GM21737 (cell line): ENCODE results near the gene TBC1D2B.

Source experiments
- ATAC-seq: cut with Tn5 transposase; IDR thresholded peaks from one replicate; pipeline ENCODE4 v1.9.1; 2021; ENCODE audit warnings: mild to moderate bottlenecking, moderate library complexity; ENCODE audit not compliant: unreplicated experiment

Gene TBC1D2B

DNA sequence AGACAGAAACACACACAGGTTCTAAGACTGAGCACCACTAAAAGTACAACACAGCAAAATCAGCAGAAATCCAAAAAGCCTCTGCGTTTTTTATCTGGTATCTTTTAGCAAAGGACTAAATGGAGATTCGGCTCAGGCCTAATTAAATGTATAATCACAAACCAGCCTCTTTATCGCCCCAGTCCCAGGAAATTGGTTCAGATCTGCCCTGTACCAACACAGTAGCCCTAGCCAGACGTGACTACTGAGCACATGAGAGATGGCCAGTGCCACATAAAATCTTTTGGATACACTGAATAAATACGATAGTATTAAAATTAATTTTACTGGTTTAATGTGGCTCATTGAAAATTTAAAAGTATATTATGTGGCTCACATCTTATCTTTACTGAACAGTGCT lies 19.7 kb downstream of the TBC1D2B start:
- no peak for ATAC-seq

DNA sequence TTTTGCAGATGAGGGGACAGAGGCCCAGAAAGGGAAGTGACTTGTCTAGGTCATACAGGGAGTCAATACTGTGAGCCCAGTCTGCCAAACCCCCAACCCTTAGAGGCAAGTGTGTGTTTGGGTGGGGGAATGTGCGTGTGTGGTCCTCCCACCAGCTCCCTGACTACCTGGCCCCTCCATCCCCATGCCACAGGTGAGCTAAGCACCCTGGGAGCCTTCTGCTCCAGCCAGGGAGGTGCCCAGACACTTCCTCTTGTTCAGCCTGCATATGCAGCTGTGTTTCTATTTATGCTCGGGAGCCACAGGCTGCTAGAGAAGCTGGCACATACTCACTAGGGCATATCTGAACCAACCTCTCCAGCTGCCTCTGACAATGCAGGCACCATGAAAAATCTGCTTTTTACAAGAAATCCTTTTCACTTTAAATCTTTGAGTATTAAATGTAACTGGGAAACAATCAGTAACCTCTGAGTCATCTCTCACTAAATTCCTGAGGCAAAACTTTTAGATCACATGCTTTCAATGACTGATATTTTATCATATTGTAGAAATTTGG lies 20.7 kb downstream of the TBC1D2B start:
- no peak for ATAC-seq

DNA sequence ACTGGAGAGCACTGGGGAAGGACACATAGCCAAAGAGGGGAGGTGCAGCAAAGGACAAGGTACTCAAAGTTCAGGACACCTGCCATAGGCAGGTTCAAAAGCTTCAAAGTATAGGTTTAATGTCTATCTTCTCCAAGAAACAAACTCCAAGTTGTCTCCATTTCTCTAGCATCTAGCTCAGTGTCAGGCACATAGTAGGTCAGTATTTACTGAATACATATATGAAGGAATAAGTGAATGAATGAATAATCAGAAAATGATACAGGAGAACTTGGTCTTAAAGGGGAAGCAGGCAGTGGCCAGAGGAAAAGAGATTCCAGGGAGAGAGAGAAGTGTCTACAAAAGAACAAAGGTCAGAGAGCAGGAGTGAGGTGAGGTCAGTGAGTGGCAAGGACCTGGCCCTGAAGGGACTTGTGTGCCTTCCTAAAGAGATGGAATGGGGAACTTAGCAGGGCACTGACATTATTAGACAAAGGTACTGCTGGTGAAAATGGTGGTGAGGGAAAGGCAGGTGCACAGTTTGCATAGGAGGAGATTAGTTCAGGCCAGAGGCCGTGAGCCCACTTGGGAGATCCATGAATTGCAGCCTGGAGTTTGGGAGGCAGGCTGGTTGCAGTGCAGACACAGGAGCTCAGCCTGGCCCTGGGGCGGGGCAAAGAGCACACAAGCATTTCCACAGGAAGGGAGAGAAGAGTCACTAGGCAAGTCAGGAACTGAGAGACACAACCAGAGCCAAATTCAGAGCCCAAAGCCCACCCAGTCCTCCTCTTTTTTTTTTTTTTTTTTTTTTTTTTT lies 21.4 kb downstream of the TBC1D2B start:
- no peak for ATAC-seq

DNA sequence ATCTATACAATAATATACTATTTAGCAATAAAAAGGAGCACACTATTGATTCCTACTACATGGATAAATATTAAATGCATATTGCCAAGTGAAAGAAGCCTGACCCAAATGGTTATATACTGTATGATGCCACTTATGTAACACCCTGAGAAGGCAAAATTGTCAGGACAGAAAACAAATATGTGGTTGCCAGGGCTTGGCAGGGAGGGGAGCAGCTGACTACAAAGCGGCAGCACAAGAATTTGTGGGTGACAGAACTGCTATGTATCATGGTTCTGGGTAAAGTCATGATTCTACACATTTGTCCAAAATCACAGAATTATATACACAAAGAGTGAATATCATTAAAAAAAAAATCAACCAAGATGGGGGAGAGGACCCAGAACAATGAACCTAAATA lies 22.5 kb downstream of the TBC1D2B start:
- no peak for ATAC-seq

DNA sequence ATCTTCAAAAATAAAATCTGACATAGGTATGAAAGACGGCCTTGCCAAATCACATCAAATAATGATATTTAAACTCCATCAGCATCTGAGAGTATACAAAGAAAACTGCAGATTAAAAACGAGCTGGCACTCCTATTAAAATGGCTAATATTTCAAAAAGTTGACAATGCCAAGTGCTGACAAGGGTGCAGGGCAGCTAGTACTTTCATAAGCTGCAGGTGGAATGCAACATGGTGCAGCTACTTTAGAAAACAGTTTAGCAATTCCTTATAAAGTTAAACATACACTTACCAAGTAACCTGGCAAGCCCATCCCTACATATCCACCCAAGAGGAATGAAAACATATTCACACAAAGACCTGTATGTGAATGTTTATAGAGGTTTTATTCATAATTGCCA lies 23.0 kb downstream of the TBC1D2B start:
- no peak for ATAC-seq

DNA sequence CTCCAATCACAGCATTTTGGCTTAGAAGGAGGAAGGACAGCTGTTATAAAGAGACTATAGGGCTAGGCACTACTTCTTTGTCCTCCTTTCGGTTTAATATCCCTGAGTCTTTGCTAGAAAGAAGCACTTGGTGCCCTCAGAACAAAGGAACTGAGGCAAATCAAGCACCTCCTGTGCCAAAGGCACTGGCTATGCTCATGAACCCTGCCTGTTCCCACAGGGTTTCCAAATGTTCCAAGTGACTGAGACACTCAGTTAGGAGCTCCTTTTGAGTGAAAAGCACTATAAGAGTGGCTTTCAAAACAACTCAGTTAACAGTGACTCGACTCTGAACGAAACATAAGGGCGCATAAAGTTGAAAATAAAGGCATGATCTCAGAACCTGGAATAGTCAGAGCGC lies 25.0 kb downstream of the TBC1D2B start:
- no peak for ATAC-seq

DNA sequence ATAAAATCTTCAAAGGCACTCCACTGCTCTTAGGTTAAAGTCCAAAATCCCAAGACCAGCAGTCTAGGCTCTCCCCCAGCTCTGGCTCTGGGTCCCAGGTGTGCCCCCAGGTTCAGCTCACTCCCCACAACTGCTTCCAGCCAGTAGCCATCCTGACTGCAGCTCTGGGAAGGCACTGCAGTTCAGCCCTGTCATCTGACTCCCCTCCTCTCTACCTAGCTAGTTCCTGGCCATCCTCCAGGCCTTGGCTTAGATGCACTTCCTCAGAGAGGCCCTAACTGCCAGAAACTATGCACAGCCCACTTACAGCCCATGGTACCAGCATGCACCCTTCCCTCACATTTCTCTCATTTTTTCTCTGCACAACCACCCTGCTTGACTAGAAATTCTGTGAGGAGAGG lies 25.5 kb downstream of the TBC1D2B start:
- ATAC-seq, result no peak

DNA sequence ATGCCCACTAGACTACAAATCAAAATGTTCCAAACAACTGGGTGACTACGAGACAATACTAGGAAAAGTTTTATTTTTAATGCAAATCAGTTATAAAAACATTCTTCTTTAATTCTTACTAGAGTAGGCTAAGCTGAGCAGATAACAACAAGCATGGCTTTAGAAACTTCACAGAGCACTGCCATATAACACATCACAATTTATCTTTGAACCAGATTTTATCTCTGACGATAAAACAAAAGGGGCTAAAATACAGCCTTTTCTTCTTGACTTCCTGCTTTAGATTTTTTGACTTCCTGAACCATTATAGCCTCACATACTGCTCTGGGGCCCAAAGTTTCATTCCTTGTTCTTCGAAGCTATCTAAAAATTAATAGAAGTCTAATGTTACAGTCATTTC lies 25.9 kb downstream of the TBC1D2B start:
- no peak for ATAC-seq

DNA sequence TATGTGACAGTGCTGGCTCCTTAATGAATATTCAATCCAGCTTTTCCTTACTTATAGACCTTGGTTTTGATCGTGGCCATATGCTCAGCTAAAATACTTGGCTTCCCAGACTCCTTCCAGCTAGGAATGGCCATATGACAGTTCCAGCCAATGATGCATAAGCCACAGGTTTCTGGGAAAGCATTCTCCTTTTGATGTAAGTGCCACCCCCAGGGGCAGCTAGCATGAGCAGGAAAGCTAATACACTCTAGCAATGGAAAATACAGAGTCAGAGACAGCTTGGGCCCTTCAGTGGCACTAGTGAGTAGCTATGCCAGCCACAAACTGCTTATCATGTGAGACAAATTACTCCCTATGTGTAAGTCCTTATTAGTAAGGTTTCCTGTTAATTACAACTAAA lies 26.7 kb downstream of the TBC1D2B start:
- no peak for ATAC-seq

DNA sequence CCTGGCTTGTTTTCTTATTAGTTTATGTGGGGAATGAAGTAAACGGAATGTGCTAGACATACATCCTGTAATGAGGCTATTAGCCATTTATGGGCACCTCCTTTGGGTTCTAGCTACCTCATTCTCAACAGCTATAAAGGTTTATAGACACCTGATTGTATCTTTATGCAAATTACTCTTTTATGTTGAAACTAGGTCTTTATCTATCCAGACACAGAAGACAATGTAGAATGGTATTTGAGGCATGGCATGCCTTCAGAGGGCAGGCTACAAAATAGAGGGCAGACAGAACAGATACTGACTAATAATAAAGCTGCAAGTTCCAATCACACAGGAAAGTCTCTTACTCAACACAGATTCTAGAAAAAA lies 27.1 kb downstream of the TBC1D2B start:
- no peak for ATAC-seq

DNA sequence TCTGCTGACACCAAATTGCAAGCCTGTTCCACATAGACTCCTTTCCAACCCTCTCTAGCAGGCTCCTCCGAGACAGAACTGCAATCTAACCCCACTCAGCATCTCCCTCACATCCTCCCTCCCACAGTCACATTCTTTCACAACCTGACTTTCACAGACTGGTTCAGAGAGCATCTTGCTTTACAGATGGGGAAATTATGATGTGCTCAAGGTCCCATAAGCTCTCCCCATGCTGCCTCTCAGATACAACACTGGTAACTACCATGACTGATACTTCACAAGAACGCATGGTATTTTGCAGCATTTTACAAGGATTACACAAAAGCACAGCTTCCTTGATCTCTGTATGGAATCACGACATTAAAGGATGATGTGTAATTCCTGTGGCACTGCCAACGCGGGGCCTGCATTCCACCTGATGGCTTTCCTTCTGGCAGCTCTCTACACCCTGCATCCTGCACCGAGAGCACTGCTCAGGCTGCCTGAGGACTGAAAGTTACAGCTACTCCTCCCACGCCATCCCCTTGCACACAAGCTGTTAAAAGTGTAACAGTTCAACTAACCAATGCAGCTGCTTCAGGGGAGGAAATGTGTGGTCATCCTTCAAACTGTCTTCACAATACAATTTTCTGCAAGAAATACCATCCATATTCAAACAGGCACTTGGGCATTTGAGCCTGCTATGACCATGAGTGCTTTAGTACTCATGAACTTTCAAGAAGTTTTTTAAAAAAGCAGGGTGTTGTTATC lies 27.6 kb downstream of the TBC1D2B start:
- ATAC-seq, result peak; percentile 56

DNA sequence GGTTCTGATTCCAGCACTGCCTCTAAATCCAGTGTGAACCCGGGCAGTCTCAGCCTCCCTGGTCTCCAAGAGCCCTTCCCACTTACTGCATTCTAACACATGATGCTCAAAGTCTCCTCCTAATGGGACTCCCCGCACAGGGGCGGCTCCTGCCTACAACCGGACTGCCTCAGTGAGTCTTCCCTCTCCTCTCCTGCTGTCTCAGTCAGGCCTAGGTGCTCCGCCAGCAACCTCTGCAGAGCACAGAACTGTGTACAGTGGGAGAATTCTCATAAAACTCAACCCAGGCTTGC lies 28.9 kb downstream of the TBC1D2B start:
- no peak for ATAC-seq

DNA sequence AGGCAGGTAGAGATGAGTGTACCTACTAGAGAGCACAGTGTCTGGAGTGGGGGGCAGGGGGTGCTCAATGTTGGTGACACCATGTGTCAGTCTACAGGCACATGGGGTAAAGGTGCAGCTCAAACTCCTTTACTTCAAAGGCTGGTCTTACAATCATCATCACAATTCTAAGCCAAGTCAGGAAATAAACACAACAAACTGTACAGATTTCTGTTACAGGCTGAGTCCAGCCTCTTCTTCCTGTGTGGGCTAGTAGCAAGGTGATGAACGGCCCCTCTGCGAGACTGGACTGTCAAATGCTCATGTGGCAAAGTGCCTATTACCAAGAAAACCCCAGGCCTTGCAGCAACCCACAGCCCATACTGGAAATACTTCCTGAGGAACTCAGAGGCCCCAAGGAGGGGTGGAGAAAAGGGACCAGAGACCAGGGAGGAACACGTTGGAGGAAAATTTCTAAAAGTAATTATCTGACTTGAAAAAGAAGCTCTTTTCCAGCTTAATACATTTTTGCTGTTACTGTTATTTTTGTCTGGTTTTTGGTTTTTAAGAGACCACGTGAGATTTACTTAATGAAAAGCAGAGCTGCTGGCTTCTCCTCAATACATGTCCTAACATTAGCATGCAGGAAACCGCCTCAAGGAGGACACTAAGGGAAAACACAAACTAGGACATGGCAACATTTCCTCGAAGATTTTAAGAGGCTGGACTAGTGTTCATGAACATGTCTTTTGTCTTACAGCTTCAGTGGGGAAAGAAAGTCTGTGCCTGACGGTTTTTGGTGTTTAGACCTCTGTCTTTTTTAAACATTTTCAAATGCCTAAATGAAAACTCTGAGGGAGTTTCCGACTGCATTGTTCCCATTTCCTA lies 29.5 kb downstream of the TBC1D2B start:
- no peak for ATAC-seq

DNA sequence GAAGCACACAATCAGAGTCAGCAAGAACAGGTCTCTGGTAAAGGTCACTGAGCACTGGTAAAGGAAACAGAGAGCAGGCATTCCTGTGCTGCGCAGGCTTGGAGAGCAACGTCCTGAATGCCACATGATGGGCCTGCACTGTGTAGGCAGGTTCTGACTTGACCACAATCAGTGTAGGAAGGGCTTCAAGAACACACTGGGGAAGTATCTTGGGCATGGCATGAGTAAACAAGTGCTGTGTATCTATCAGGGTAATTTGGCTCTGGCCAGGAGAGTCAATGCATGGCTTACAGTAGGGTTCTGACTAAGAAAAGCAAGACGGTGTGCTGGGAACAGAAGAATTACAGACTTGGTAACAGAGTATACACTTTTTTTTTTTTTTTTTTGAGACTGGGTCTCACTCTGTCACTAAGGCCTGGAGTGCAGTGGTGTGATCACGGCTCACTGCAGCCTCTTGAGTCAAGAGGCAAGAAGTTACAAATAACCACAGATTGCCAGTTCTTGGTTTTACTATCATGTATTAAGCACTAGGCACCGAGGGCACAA lies 30.6 kb downstream of the TBC1D2B start:
- ATAC-seq, result no peak

DNA sequence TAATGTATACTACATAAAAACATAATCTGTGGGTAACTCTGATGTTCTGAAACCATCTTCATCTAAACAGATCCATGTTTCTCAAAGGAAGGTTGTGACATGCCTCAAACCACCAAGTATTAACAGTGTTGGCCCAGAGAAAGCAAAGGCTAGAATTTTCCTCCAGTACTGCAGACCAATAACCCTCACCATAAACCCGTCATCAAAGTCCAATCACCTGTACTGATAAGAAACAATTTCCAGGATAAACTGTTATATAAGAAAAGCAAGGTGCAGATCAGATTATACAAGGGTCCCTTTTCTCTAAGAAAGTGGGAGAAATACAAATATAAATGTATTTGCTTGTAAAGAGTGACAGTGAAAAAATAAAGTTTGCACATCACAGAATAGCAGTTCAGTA lies 32.3 kb downstream of the TBC1D2B start:
- no peak for ATAC-seq

DNA sequence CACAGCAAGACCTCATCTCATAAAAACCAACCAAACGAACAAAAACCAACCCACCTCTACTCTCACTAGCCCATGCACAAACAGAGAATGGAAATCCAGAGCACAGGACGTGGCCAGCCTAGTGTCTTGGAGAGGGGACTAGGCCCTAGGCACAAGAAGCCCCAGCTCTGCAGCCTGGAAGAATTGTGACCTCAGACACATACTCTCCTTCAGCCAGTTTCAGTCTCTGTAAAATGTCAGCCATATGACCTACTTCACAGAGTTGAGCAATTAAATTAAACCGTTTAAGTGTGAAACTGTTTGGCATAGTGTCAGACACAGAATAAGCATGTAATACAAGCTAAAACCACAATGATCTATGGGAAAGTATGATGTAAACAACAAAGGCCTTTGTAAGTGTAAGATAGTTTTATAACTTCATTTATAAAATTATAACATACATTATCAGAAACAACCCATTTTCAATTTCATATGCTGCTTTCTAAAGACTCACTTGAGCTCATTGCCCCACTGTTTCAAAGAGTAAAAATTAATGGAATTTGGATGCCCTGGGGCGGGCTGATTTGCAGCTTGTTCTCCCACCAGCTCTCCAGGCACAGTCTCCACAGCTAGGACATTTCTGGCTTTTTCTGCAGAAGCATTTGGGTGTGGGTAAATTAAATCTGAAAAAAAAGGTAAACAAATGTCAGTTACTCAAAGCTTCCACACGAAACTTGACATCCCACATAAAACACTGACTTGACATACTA lies 32.9 kb downstream of the TBC1D2B start:
- no peak for ATAC-seq

DNA sequence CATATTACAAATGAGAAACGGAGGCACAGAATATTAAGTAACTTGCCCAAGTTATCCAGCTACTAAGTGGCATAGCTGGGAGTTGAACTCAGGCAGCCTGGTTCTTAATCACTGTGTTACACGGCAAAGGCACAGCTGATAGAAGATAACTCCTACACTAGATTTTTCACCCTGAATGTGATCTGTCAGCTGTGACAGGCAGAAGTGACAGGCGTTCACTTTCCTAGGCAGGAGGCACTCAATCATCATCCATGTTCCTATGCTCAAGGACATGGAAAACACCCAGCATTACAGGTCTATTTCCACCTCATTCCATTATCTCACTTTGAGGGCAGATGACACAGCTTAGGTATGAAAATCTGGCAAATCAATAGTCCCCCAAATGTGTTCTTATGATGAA lies 35.6 kb downstream of the TBC1D2B start:
- no peak for ATAC-seq

DNA sequence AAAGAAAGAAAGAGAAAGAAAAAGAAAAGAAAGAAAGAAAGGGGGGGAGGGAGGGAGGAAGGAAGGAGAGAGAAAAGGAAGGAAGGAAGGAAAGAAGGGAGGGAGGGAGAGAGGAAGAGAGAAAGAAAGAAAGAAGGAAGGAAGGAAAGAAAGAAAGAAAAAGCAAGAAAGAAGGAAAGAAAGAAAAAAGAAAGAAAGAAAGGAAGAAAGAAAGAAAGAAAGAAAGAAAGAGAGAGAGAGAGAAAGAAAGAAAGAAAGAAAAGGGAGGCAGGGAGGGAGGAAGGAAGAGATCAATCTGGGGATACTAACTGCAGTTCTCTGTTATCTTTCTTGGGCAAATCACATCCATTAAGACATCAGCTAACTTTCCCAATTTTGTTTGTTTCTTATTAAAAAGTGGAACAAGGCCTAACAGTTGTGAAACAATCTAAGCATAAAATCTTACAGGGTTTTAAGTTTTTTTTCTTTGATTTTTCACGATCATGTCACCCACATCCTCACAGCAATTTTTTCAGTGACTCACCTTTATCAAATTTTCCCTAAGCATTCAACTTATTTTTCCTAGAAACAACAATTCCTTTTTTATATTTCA lies 36.8 kb downstream of the TBC1D2B start:
- no peak for ATAC-seq

DNA sequence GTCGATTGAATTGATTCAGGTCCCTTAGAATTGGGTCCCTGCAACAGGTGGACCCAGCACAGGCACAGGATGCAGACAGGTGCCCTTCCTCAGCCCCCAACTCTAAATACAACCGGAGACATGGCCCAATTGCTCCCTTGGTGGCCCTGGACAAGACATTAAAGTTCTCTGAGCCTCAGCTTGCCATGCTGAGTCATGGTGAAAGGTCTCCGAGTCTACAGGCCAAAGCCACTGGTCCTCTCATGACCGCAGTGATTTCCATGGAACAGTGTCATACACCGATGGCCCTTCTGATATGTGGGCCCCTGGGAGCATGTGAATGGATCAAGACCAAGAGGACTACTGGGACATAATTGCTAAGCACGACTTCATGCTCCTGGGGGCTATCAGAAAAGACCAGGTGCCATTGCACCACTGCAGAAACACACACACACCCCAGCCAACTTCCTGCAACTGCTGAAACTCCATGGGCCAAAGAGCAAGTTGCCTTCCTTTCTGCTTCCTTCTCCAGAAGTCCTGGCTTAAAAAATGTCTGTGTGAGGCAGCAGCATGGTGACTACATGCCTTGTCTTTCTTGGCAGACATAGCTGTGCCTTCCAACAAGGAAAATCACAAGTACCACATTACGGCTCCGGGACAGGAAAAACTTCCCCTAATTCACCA lies 38.8 kb downstream of the TBC1D2B start:
- no peak for ATAC-seq
